Endodermal cell (in vitro differentiated cells): ENCODE data around the gene SNRPA. TPM values are rescaled to one million over a fixed set of nuclear protein-coding genes. Genes with fewer than 3 reads are reported as not detected.
A peak's percentile ranks its signal among the peaks of the same experiment; 100 is the strongest.

Experiments used
- DNase-seq: peaks from one replicate; pipeline ENCODE4 v3.0.0-alpha.2; 2017
- H3K27ac ChIP-seq: 2 replicates; pipeline ENCODE4 v1.5.1; 2013; ENCODE audit warnings: mild to moderate bottlenecking, low read depth, low read length, moderate library complexity
- H3K27me3 ChIP-seq: 2 replicates; pipeline ENCODE4 v1.6.1; 2013; ENCODE audit warnings: mild to moderate bottlenecking, low read length, moderate library complexity; ENCODE audit not compliant: insufficient read depth, control insufficient read depth, poor library complexity, severe bottlenecking
- H3K36me3 ChIP-seq: 2 replicates; pipeline ENCODE4 v1.7.0; 2013; ENCODE audit warnings: mild to moderate bottlenecking, low read length, moderate library complexity; ENCODE audit not compliant: control insufficient read depth, insufficient read depth
- H3K4me1 ChIP-seq: one replicate; pipeline ENCODE4 v1.7.0; 2013; ENCODE audit warnings: low read length; ENCODE audit not compliant: control insufficient read depth, insufficient read depth
- H3K4me3 ChIP-seq: 2 replicates; pipeline ENCODE4 v1.5.1; 2013; ENCODE audit warnings: mild to moderate bottlenecking, low read length, moderate library complexity
- H3K9ac ChIP-seq: 2 replicates; pipeline ENCODE4 v1.6.1; 2013; ENCODE audit warnings: mild to moderate bottlenecking, low read length, moderate library complexity; ENCODE audit not compliant: poor library complexity, severe bottlenecking; ENCODE audit errors: extremely low read depth
- H3K9me3 ChIP-seq: 2 replicates; pipeline ENCODE4 v1.6.1; 2013; ENCODE audit warnings: mild to moderate bottlenecking, low read length, moderate library complexity; ENCODE audit not compliant: control insufficient read depth
- H3K27ac Mint-ChIP-seq: 2 replicates; pipeline ENCODE4 v1.8.0; 2020; ENCODE audit warnings: mixed read lengths
- H3K27me3 Mint-ChIP-seq: 2 replicates; pipeline ENCODE4 v1.8.0; 2021; ENCODE audit warnings: mild to moderate bottlenecking, mixed read lengths; ENCODE audit not compliant: insufficient read depth
- H3K36me3 Mint-ChIP-seq: 2 replicates; pipeline ENCODE4 v1.8.0; 2020; ENCODE audit warnings: low read depth, mixed read lengths
- H3K4me1 Mint-ChIP-seq: 2 replicates; pipeline ENCODE4 v1.8.0; 2020; ENCODE audit warnings: mixed read lengths
- H3K4me3 Mint-ChIP-seq: 2 replicates; pipeline ENCODE4 v1.8.0; 2020; ENCODE audit warnings: mild to moderate bottlenecking, moderate library complexity, mixed read lengths
- H3K9me3 Mint-ChIP-seq: 2 replicates; pipeline ENCODE4 v1.8.0; 2020; ENCODE audit warnings: mild to moderate bottlenecking, mixed read lengths
- WGBS, 2 experiments: methylation state at CpG; one replicate each; pipeline versions ENCODE4 v1.1.5 to v1.1.7; 2013; ENCODE audit warnings: missing lambda C conversion rate in 2 of 2, mixed read lengths in 1 of 2; ENCODE audit not compliant: insufficient coverage in 1 of 2, insufficient read length in 1 of 2; 5-methylcytosine and 5-hydroxymethylcytosine counted together
- total RNA-seq, 2 donors: library from RNA; stranded (reverse); fragmentation: NEBNext Ultra II Directional in 1 of 2; extraction: Animal tissue kit (Norgen Biotek cat#: 25700) in 1 of 2; gene quantifications; 2 replicates in 1 of 2; 3 replicates in 1 of 2; pipeline ENCODE4 v1.2.1, GENCODE V29; 2021
- TF ChIP-seq, protein P1 (sequence below): fragments of 200-600 bp; sonication (generic); conservative IDR thresholded peaks from 2 replicates; pipeline ENCODE4 v1.5.0; 2021; ENCODE audit warnings: antibody characterized with exemption, mild to moderate bottlenecking

SNRPA gene
- total RNA-seq, 2 donors from 2014 or later, result 160 to 199 TPM

DNA sequence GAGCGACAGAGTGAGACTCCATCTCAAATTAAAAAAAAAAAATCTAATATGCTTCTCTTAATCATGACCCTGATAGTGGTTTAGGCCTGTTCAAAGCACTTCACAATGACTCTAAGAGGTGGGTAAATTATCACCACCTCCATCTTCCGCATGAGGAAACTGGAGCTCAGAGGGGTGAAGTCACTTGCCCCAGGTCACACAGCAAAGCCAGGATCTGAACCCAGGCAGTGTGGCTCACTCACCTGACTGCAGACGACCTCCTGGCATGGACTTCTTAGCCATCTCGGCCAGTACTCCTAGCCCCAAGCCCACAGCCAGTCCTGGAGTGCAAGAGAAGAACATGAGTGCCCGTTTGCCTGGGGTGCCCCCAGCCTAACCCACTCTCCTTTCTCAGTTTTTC, 41.2 kb upstream of the SNRPA start:
- Histone ChIP-seq H3K9ac (no peak overlapping the region), H3K4me3 (no peak overlapping the region), H3K9me3 (no peaks in the 10 kb centered on the region), H3K27me3 (no peaks in the 10 kb centered on the region), H3K36me3 (peaks cover 40% of the 10 kb centered on the region), H3K4me1 (no peaks in the 10 kb centered on the region), H3K27ac (no peak overlapping the region)
- TF ChIP-seq, protein P1, sequence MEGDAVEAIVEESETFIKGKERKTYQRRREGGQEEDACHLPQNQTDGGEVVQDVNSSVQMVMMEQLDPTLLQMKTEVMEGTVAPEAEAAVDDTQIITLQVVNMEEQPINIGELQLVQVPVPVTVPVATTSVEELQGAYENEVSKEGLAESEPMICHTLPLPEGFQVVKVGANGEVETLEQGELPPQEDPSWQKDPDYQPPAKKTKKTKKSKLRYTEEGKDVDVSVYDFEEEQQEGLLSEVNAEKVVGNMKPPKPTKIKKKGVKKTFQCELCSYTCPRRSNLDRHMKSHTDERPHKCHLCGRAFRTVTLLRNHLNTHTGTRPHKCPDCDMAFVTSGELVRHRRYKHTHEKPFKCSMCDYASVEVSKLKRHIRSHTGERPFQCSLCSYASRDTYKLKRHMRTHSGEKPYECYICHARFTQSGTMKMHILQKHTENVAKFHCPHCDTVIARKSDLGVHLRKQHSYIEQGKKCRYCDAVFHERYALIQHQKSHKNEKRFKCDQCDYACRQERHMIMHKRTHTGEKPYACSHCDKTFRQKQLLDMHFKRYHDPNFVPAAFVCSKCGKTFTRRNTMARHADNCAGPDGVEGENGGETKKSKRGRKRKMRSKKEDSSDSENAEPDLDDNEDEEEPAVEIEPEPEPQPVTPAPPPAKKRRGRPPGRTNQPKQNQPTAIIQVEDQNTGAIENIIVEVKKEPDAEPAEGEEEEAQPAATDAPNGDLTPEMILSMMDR, result no peak
- 96 to 98% methylated on average over 4 to 5 of the region's 5 CpGs for WGBS, 2 experiments
- Mint-ChIP-seq H3K36me3 (peaks cover 52% of the 10 kb centered on the region), H3K4me3 (no peak overlapping the region), H3K9me3 (no peaks in the 10 kb centered on the region), H3K27me3 (no peaks in the 10 kb centered on the region), H3K4me1 (no peaks in the 10 kb centered on the region), H3K27ac (no peak overlapping the region)
- DNase-seq, result no peak

- no peaks in the 10 kb centered on the region for H3K9me3 Mint-ChIP-seq
- 96% methylated on average over 8 of the region's 11 CpGs; no CpG with 5 or more reads in 1 of the 2 experiments for WGBS, 2 experiments
- no peaks in the 10 kb centered on the region for H3K27me3 Mint-ChIP-seq
- Histone ChIP-seq H3K4me1 (no peaks in the 10 kb centered on the region), H3K9ac (no peak overlapping the region), H3K27me3 (no peaks in the 10 kb centered on the region), H3K36me3 (peaks cover 22% of the 10 kb centered on the region), H3K9me3 (no peaks in the 10 kb centered on the region), H3K27ac (no peak overlapping the region), H3K4me3 (peak overlapping the region; percentile 94)
- peak overlapping the region; percentile 42 for H3K27ac Mint-ChIP-seq
- peak overlapping the region; percentile 91 for H3K4me3 Mint-ChIP-seq
- H3K4me1 Mint-ChIP-seq, result peaks cover 19% of the 10 kb centered on the region
- no peak for DNase-seq
- TF ChIP-seq, protein P1, result no peak
- peaks cover 29% of the 10 kb centered on the region for H3K36me3 Mint-ChIP-seq
These were observed 37.1 kb upstream of the SNRPA start for GRCh38 chr19:40713939-40714338.

- Histone ChIP-seq H3K9me3 (no peaks in the 10 kb centered on the region), H3K36me3 (peaks cover 16% of the 10 kb centered on the region), H3K27me3 (no peaks in the 10 kb centered on the region), H3K9ac (peak overlapping the region; percentile 73), H3K27ac (peak overlapping the region; percentile 77), H3K4me1 (no peaks in the 10 kb centered on the region), H3K4me3 (peak overlapping the region; percentile 94)
- no peaks in the 10 kb centered on the region for H3K9me3 Mint-ChIP-seq
- H3K27me3 Mint-ChIP-seq, result no peaks in the 10 kb centered on the region
- peak overlapping the region; percentile 91 for H3K4me3 Mint-ChIP-seq
- peak; percentile 98 for DNase-seq
- TF ChIP-seq, protein P1, result peak; percentile 44
- H3K36me3 Mint-ChIP-seq, result peaks cover 25% of the 10 kb centered on the region
- H3K4me1 Mint-ChIP-seq, result peaks cover 19% of the 10 kb centered on the region
- H3K27ac Mint-ChIP-seq, result peak overlapping the region; percentile 89
- 5 to 7% methylated on average over 4 to 30 of the region's 31 CpGs for WGBS, 2 experiments
These were observed 36.3 kb upstream of the SNRPA start for GRCh38 chr19:40714441-40715299.
